Muscle of back (tissue), 11 donors: Measurements from ENCODE around the gene AVL9. TPM values are rescaled to one million over a fixed set of nuclear protein-coding genes. Genes with fewer than 3 reads are reported as not detected.
"Not testable (repeated sequence)": the region's sequence is repeated elsewhere in the genome, so short reads cannot be mapped to it uniquely, and the experiment has no call there.

Experiments
- DNase-seq, 3 donors: peaks; one replicate each; pipeline versions ENCODE4 v3.0.0 to v3.0.0-alpha.2; 2013
- polyA plus RNA-seq, 10 donors: library from polyadenylated mRNA; unstranded; fragments of 120-200 nt; gene quantifications; one replicate each; pipeline ENCODE4 v1.2.1, GENCODE V29; 2013; ENCODE audit not compliant: insufficient read length in 10 of 10

AVL9 gene
- polyA plus RNA-seq, 10 donors: 10.3 to 19.7 (median 15.1) TPM

- DNase-seq: not testable (repeated sequence)
Observed at GRCh38 chr7:32636725-32637462, 141.6 kb downstream of the AVL9 start.

GRCh38 chr7:32637611-32638010, 142.3 kb downstream of the AVL9 start:
- not testable (repeated sequence) for DNase-seq

Other genes starting within 250 kb of the AVL9 start
- gene LSM5, start 5.1 kb upstream of the AVL9 start, polyA plus RNA-seq: 10 to 100 TPM; 58.6 to 75.0 (median 65.4) TPM